ENCODE results near the gene SH2D1A.
"Not testable (repeated sequence)": the region's sequence is repeated elsewhere in the genome, so short reads cannot be mapped to it uniquely, and the experiment has no call there.

Gene SH2D1A

GRCh38 chrX:124346117-124346876 is at the start of gene SH2D1A:
Gene SH2D1A, plus strand, starts transcription at chrX:124346563. Its CDS starts 80 bp downstream, at chrX:124346643.
- CTCF ChIA-PET: interaction anchor here (0.6 kb wide), 1 partner anchor 710 kb away, joined by 12 read pairs; no protein-coding TSS in a partner anchor
- TF ChIP-seq LEF1 (IDR thresholded peaks at IDR 0.05; ENCODE audit: borderline replicate concordance) (no peak), TARDBP (IDR thresholded peaks at IDR 0.05) (no peak), L3MBTL2 (conservative IDR thresholded peaks at IDR 0.05) (no peak), NFRKB (IDR thresholded peaks at IDR 0.05) (no peak), PKNOX1 (IDR thresholded peaks at IDR 0.05) (no peak), SUZ12 (IDR thresholded peaks at IDR 0.05) (no peak), SP1 (IDR thresholded peaks at IDR 0.05) (no peak), FOXK2 (IDR thresholded peaks at IDR 0.05) (no peak), FOXA1 (IDR thresholded peaks at IDR 0.05) (no peak), FOXM1 (IDR thresholded peaks at IDR 0.05; ENCODE audit: borderline replicate concordance) (no peak), ARNT (IDR thresholded peaks at IDR 0.05) (no peak), BHLHE40 (IDR thresholded peaks at IDR 0.05; ENCODE audit: borderline replicate concordance) (no peak), HDGF (IDR thresholded peaks at IDR 0.05; ENCODE audit: borderline replicate concordance) (no peak), CTBP1 (IDR thresholded peaks at IDR 0.05; ENCODE audit: borderline replicate concordance) (no peak), ELF4 (IDR thresholded peaks at IDR 0.05) (no peak), ZNF384 (IDR thresholded peaks at IDR 0.05) (no peak)
- POLR2A ChIA-PET: no interaction called here
- DNase-seq (ENCODE audit: extremely low spot score): no peak

GRCh38 chrX:124299323-124299722 is 47.0 kb upstream of the SH2D1A start:
- CTCF ChIA-PET; POLR2A ChIA-PET; DNase-seq (ENCODE audit: extremely low spot score): not testable (repeated sequence)

- ChIA-PET CTCF (no interaction called here), POLR2A (no interaction called here)
- TF ChIP-seq PKNOX1 (IDR thresholded peaks at IDR 0.05): no peak
- TF ChIP-seq BHLHE40 (IDR thresholded peaks at IDR 0.05; ENCODE audit: borderline replicate concordance): no peak
- TF ChIP-seq FOXA1 (IDR thresholded peaks at IDR 0.05): no peak
- TF ChIP-seq L3MBTL2 (conservative IDR thresholded peaks at IDR 0.05): no peak
- TF ChIP-seq FOXM1 (IDR thresholded peaks at IDR 0.05; ENCODE audit: borderline replicate concordance): no peak
- no peak for TF ChIP-seq SUZ12 (IDR thresholded peaks at IDR 0.05)
- DNase-seq (ENCODE audit: extremely low spot score): no peak
Observed at GRCh38 chrX:124300405-124300804, 46.0 kb upstream of the SH2D1A start.

- no peak for TF ChIP-seq SP1 (IDR thresholded peaks at IDR 0.05)
- no peak for TF ChIP-seq BHLHE40 (IDR thresholded peaks at IDR 0.05; ENCODE audit: borderline replicate concordance)
- TF ChIP-seq ZNF384 (IDR thresholded peaks at IDR 0.05): no peak
- no peak for TF ChIP-seq CTBP1 (IDR thresholded peaks at IDR 0.05; ENCODE audit: borderline replicate concordance)
- TF ChIP-seq FOXM1 (IDR thresholded peaks at IDR 0.05; ENCODE audit: borderline replicate concordance): no peak
- TF ChIP-seq HDGF (IDR thresholded peaks at IDR 0.05; ENCODE audit: borderline replicate concordance): no peak
- TF ChIP-seq SUZ12 (IDR thresholded peaks at IDR 0.05): no peak
- no peak for TF ChIP-seq ELF4 (IDR thresholded peaks at IDR 0.05)
- TF ChIP-seq TARDBP (IDR thresholded peaks at IDR 0.05): no peak
- no peak for TF ChIP-seq FOXA1 (IDR thresholded peaks at IDR 0.05)
- TF ChIP-seq NFRKB (IDR thresholded peaks at IDR 0.05): no peak
- no peak for TF ChIP-seq PKNOX1 (IDR thresholded peaks at IDR 0.05)
- TF ChIP-seq ARNT (IDR thresholded peaks at IDR 0.05): no peak
- no peak for TF ChIP-seq L3MBTL2 (conservative IDR thresholded peaks at IDR 0.05)
- CTCF ChIA-PET: no interaction called here
- POLR2A ChIA-PET: no interaction called here
- DNase-seq (ENCODE audit: extremely low spot score): no peak
Observed at GRCh38 chrX:124307253-124307907, 39.0 kb upstream of the SH2D1A start.

GRCh38 chrX:124325732-124326131 is 20.6 kb upstream of the SH2D1A start:
- POLR2A ChIA-PET: interaction anchor here (0.6 kb wide), 1 partner anchor 302 kb away, joined by 3 read pairs; no protein-coding TSS in a partner anchor
- CTCF ChIA-PET: interaction anchor here (0.6 kb wide), 1 partner anchor 194 kb away, joined by 3 read pairs; no protein-coding TSS in a partner anchor
- TF ChIP-seq NFRKB (IDR thresholded peaks at IDR 0.05) (no peak), SP1 (IDR thresholded peaks at IDR 0.05) (no peak), SUZ12 (IDR thresholded peaks at IDR 0.05) (no peak), TARDBP (IDR thresholded peaks at IDR 0.05) (no peak), PKNOX1 (IDR thresholded peaks at IDR 0.05) (no peak), FOXK2 (IDR thresholded peaks at IDR 0.05) (no peak), ELF4 (IDR thresholded peaks at IDR 0.05) (no peak), FOXA1 (IDR thresholded peaks at IDR 0.05) (no peak), HDGF (IDR thresholded peaks at IDR 0.05; ENCODE audit: borderline replicate concordance) (no peak), ARNT (IDR thresholded peaks at IDR 0.05) (no peak), CTBP1 (IDR thresholded peaks at IDR 0.05; ENCODE audit: borderline replicate concordance) (no peak), L3MBTL2 (conservative IDR thresholded peaks at IDR 0.05) (no peak), BHLHE40 (IDR thresholded peaks at IDR 0.05; ENCODE audit: borderline replicate concordance) (no peak), LEF1 (IDR thresholded peaks at IDR 0.05; ENCODE audit: borderline replicate concordance) (no peak), FOXM1 (IDR thresholded peaks at IDR 0.05; ENCODE audit: borderline replicate concordance) (no peak), ZNF384 (IDR thresholded peaks at IDR 0.05) (no peak)
- no peak for DNase-seq (ENCODE audit: extremely low spot score)

Measured in HEK293T (cell line).